ENCODE data around the gene PCBP3.
"Not testable (repeated sequence)": the region's sequence is repeated elsewhere in the genome, so short reads cannot be mapped to it uniquely, and the experiment has no call there.

Gene PCBP3

DNA sequence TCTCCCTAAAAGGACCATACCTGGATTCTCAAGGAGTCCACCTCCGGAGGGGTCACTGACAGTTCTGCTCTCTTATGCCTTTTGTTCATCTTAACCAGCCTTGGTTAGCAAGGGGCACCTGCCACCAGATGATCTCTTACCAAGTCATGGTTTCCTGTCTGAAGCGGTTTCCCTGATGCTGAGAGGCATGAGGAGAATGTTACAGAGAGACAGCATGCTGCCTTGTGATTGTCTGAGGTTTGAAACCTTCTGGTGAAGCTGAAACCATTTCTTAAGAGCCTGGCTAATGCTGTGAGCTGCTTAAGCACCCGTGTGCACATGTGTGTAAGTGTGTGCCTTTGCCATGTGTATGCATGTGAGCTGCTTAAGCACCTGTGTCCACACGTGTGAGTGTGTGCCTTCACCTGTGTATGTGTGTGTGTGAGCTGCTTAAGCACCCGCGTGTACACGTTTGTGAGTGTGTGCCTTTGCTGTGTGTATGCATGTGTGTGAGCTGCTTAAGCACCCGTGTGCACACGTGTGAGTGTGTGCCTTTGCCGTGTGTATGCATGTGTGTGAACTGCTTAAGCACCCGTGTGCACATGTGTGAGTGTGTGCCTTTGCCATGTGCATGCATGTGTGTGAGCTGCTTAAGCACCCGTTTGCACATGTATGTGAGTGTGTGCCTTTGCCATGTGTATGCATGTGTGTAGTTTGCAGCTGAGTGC is 201.7 kb downstream of the PCBP3 start:
- no peak for DNase-seq (ENCODE audit: low read depth in 2 of 2)

DNA sequence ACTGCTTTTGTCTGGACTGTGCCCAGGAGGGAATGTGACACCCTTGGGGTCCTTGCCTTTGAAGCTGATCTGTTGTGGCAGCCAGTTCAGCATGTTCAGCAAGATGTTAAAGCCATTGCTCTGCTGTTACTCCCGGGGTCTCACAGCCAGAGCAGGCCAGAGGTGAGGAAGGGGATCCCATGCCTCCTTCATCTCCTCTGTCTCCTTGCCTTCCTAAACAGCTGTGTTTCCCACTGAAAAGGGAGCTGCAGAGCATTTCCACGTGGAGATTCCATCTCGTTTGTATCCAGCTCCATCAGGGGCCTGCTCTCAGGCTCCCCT is 202.2 kb downstream of the PCBP3 start:
- DNase-seq (ENCODE audit: low read depth in 2 of 2), result no peak

DNA sequence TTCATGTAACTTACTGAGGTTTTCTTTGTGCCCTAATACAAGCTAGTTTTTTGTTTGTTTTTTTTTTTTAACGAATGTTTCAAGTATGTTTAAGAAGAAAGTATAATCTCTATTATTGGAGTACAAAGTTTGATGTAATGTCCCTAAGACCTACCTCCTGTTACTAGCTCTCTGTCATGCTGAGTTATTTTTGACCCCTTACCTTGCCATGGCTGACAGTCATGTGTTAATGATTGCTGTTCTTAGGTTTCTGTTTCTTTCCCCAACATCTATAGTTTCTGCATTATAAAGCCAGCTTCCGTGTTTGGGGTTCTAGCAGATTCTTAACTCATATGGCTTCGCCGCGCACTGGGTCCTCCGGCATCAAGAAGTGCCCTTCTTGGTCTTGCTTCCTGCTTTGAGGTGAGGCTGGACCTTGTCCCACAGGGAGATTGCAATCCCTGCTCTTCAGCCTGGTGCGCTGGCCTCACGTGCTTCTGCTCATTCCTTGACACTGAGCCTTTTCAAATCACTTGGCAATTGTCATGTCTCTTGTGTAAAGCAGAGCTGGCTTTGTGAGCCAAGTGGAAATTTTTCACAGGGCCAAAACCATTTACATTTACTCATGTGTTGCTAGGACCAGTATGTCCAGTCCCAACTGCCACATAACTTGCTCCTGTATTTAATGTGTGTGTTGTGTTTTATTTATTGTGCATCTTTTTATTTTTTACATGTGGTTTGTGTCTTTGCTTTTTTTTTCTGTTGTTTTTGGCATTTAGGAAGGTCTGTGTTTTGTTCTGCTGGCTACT is 203.0 kb downstream of the PCBP3 start:
- no peak for DNase-seq (ENCODE audit: low read depth in 2 of 2)

DNA sequence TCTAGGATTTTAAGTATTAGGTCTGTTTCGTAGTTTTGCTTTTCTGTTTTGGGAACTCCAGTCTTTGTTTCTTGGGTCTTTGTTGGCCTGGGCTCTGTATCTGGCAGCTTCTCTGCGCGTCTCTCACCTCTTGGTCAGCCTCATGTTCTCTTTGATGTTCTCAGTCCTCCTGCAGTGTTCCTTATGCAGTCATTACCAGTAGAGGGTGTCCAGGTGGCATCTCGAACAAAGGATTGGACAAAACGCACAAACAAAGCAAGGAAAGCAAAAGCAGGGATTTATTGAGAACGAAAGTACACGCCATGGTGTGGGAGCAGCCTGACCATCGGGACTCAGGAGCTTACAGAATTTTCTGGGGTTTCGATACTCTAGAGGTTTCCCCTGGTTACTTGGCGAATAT is 204.3 kb downstream of the PCBP3 start:
- no peak for DNase-seq (ENCODE audit: low read depth in 2 of 2)

DNA sequence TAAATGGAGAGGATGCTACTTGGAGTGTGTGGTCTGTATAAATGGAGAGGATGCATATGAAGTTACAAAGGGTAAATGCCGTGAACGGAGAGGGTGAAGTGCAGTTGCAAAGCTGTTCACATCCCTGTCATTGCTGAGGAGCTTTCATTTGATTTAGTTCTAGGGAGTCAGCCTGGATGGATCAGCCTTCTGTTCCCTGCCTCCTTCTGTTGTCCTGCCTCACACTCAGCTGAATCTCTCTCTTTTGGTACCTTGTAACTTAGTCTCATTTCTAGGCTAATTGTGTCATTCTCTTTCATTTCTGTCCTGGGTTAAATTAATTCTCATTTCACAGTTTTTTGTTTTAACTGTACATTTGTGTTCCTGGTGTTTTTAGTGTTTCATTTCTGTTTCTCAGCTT is 204.8 kb downstream of the PCBP3 start:
- DNase-seq (ENCODE audit: low read depth in 2 of 2), result no peak

DNA sequence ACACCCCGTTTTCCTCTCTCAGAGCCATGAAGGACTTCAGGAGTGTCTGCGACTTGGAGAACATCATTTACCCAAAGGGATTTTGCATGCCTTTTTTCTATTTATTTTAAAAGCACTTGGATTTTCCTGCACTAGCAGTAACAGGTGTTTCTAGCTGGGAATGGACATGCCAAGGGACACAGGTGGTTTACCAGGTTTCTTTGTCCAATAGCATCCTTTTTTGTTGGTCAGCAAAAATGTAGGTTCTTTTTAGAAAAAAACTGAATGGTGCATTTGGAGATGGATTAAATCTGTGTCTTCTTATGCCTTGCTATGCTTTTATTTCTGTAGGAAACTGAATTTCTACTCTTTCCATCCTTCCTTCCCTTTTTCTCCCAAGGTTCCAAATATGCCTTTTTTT is 205.3 kb downstream of the PCBP3 start:
- DNase-seq (ENCODE audit: low read depth in 2 of 2), result no peak

DNA sequence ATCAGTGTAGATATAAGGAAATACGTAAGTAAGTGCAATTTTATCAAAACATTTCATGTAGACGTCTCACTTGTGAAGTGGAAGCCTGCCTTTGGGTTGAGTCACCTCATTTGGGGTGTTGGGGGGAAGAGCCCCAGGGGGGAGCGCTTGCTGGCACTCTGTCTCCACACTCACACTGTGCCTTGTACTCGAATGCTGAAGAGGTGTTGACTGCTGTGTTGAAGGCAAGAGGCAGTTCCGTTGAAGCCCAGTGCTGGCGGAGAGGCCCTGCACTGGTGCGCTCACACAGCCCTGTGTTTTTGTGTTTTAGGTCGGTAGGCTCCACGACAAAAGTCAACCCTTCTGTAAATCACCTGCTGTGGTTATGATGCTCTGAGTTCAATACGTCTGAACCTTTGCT is 206.1 kb downstream of the PCBP3 start:
- DNase-seq (ENCODE audit: low read depth in 2 of 2), result no peak

DNA sequence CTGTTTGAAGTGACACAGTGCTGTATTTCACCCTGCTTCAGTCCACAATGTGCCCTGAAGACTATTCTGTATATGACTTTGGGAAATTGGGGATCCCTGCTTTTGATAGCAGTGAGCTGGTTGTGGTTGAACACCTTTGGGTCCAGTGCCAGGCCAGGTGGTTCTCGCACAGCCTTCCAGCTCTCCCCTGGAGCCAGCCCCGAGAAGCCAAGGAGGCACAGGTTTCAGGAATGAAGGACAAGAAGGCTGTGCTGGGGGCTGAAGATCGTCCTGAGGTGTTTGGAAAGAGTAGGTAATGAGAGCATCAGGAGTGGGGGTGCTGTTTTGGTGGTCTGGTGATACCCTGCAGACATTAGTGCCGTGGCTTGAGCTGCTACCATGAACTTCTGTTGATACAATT is 206.7 kb downstream of the PCBP3 start:
- no peak for DNase-seq (ENCODE audit: low read depth in 2 of 2)

DNA sequence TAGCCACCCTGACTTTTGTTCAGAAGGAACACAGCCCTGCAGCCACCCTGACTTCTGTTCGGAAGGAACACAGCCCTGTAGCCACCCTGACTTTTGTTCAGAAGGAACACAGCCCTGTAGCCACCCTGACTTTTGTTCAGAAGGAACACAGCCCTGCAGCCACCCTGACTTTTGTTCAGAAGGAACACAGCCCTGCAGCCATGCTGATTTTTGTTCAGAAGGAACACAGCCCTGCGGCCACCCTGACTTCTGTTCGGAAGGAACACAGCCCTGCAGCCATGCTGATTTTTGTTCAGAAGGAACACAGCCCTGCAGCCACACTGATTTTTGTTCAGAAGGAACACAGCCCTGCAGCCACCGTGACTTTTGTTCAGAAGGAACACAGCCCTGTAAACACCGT is 208.9 kb downstream of the PCBP3 start:
- not testable (repeated sequence) for DNase-seq (ENCODE audit: low read depth in 2 of 2)

DNA sequence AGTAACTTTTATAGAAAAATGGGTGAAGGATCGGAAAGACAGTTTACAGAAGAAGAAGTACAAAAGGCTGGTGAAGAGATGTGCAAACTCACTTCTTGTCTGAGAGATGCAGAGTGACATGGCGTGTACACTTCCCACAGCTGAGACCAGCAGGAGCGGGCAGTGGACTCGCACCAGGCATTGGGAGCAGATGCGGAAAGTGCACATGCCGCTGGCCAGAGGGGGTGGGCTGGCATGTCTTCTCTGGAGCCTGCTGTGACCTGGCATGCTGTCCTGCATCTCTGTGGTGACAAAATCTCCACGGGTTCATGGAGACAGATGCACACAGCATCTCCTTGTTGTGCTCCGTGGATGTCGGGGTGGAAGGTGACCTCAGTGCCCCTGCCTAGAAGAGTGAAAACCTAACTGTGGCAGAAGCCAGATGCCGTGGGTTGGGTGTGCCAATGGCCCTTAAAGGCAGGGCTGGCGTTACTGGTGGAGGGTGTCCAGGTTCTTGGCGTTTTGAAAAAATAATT is 209.4 kb downstream of the PCBP3 start:
- DNase-seq (ENCODE audit: low read depth in 2 of 2), result no peak

DNA sequence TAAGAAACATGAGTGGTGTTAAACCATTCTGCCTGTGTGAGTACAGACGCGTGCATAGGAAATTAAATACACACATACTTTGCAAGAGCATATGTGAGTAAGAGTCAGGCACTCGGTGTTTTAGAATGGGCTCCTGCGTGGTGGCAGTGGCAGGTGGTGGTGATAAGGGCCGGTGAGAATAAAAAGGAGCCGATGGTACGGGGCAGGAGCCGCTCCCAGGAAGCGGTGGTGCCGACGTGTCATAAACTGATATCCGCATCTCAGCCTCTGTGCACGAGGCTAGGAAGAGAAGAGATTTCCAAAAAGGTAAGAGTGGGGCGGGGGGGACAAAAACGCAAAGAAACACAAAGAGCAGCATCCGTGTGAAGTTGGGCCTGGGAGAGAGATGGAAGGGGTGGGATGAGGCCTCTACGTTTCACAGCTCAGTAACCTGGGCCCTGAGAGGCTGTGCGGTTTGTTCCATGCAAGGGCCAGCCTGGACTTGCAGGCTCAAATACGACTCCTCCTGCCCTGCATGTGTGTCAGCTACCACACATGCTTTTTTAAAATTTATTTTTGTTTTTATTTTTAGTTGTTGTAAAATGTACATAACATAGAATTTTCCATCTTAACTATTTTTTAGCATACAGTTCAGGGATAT is 210.3 kb downstream of the PCBP3 start:
- DNase-seq (ENCODE audit: low read depth in 2 of 2), result no peak

DNA sequence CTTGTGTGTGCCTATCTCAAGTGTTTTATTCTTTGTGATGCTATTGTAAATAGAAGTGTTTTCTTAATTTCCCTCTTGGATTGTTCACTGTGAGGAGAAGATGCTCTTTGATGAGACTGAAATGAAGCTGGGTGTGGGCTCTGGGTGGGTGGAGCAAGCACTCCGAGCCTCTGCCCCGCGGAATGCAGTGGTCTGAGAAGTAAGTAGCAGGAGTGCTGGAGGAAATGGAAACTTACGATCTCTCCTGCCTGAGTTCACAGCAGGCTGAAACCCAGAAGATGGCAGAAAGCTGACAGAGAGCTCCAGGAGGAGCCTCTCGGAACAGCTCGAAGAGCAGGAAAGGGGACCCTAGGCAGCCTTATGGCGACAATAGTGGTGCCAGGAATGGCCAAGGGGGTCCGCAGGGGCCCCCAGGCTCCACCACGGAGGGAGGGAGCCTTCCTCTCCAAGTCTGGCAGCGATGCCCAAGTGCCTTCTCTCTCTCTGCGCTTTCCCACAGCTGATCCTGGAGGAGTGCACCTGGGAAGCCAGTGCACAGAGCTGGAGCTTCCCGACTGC is 211.2 kb downstream of the PCBP3 start:
- no peak for DNase-seq (ENCODE audit: low read depth in 2 of 2)

DNA sequence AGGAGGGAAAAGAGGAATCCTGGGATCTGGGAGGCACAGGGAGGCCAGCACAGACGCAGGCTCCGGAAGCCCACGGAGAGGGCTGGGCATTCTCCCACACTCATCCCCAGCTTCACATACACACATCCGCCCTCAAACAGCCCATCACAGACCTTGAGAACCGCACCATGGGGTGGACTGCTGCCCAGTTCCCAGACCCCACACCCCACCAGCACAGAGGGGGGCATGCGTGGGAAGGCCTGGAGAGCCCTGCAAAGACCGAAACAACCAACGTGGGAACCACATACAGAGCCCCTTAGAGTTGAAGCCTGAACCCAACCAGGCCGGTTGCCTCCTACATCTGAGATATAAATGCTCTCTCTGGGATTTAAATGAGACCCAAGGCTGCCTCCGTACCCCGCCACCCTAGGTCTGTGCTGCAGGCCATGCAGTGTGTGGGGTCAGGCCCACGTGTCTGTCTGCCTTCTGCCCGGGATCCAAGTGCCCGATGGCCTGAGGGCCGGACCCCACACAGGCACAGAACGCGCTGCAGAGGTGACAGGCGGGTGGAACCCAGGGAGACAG is 211.8 kb downstream of the PCBP3 start:
- no peak for DNase-seq (ENCODE audit: low read depth in 2 of 2)

DNA sequence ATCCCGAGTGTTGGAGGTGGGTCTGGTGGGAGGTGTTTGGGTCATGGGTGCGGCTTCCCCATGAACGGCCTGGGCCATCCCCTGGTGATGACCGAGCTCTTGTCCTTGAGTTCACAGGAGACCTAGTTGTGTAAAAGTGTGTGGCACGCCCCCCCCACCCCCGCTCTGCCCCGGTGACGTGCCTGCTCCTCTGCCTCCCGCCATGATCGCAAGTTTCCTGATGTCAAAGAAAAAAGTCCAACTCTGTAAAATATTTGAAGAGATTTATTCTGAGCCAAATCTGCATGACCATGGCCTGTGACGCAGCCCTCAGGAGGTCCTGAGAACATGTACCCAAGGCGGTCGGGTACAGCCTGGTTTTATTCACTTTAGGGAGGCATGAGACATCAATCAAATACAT is 212.9 kb downstream of the PCBP3 start:
- no peak for DNase-seq (ENCODE audit: low read depth in 2 of 2)

DNA sequence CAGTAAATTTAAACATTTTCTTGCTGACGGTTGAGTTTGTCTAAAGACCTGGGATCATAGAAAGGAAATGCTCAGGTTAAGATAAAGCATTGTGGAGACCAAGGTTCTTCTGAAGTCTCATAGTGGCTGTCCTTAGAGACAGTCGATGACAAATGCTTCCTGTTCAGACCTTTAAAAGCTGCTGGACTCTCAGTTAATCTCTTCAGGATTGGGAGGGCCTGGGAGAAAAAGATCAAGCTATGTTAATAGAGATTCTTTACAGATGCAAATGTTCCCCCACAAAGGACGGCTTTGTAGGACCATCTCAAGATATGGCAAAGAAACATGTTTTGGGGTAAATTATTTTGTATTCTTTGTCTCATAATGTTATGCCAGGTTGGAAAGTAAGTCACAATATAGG is 213.4 kb downstream of the PCBP3 start:
- DNase-seq (ENCODE audit: low read depth in 2 of 2), result no peak

DNA sequence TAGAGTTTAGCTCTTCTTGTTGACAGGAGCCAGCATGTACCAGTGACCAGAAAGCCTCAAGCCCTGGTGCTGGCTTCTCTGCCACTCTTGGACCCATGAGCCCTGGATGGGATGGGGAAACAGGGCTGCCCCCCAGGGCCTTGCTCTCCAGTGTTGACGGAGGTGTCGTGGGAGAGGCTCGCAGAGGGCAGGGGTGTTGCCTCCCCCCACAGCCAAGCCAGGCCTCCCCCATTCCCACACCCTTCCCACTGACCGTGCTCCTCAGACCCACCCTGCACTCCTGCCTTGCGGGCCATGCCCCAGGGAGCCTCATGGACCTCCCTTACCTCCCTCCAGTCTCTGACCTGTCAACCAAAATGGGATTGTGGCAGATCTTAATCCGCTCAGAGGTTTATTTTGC is 214.2 kb downstream of the PCBP3 start:
- no peak for DNase-seq (ENCODE audit: low read depth in 2 of 2)

DNA sequence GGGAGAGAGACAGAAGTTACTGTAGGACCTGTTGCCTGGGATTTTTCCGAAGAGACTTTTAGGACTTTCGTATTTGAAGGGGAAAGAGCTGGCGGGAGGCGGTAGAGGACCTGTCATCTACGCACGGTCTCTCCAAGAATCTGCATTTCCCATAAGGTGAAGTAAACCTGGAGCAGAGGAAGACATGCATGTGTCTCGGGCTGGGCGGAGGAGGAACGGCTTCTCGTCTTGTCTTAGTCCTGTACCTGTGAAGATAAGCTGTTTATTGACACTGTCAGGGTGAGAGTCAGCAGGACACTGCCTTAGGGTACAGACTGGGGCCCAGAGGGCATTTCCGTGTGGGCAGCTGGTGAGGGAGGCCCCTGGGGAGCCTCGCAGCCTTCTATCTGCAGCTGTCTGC is 214.7 kb downstream of the PCBP3 start:
- DNase-seq (ENCODE audit: low read depth in 2 of 2), result no peak

DNA sequence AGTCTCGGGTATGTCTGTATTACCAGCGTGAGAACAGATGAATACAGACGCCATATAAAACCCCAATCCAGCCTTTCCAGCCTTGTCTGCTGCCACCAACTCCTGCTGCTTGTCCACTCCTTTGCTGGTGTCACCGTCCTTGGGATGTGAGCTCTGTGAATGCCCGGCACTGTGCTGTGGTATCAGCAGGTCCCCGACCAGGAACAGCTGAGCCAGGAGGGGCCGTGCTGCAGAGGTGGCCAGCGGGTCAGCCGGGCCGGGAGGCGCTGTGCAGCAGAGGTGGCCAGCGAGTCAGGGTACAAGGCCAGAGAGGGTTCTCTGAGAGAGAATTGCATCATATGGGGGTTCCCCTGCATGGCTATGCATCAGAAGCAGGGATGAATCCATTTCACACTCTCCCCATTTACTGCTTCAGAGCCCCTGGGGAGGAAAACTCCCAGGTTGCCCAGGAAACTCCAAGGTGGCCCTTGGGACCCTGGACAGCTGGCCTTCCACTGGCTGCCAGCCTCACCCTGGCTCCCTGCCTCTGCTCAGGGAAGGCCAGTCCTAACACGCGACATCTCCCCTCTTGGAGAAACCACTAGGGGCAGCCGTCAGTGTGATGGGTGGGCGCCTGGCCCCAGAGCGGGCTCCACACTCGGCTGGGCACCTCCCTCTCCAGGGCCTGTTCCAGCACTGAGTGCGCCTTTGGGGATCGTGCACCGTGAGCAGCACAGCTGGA is 215.7 kb downstream of the PCBP3 start:
- DNase-seq (ENCODE audit: low read depth in 2 of 2), result no peak

DNA sequence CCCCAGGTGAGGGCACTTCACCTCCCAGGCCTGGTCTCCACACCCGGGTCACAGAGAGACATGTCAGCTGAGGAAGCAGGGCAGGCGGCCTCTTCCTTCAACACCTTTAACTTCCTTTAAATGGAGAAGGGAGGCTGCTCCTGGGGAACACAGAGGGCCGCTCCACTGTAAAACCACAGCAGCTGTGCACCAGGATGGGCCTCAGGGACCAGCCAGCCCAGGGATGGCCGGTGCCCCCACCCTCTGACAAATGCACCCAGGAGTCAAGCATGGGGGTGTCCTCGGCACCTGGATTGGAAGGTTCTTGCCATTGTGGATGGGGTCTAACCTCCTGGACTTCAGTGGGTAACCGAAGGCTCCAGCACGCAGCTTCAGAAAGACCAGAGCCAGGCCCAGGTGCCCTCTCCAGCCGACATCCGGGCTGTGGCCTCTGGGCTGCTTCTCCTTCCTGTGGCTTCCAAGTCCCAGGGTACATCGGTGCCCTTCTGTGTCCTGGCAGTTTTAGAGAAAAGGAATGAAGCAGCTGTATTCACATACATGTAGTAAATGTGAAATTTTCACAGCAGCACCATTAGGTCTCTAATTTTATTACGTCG is 216.3 kb downstream of the PCBP3 start:
- no peak for DNase-seq (ENCODE audit: low read depth in 2 of 2)

DNA sequence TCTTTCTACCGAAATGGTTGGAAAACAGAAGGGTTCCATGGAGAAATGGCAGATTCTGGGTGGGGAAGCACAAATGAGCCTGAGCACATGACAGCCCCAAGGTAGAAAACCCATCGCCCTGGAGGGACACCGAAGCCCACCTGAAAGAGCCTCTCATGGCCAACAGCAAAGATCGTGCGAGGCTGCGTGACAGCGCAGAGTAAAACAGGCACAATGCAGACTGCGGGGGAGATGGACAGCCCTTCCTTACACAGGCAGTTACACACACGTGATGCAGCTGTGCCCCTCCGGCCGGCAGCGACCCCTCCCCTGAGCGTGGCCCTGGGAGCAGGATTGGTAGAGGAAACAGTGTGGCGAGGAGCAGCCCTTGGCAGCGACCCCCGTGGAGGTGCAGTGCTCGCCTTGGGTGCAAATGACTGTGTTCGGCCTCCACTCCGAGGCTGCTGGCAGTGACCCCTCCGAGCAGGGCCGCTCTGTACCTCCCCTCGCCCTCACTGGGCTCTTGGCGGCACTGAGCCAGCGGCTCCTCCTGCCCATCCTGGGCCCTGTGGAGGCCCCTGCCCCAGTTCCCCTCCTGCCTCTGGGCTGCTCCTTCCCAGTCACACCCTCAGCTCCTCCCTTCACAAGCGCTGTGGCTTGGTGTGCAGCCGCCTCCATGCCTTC is 217.1 kb downstream of the PCBP3 start:
- no peak for DNase-seq (ENCODE audit: low read depth in 2 of 2)
